GM19468 (cell line): ENCODE measurements around the gene BDH2.

ENCODE experiments used
- ATAC-seq: cut with Tn5 transposase; IDR thresholded peaks from one replicate; pipeline ENCODE4 v1.9.1; 2021; ENCODE audit warnings: mild to moderate bottlenecking, moderate library complexity, moderate number of reproducible peaks; ENCODE audit not compliant: unreplicated experiment; ENCODE audit errors: extremely low read depth

BDH2 gene

GRCh38 chr4:103086551-103086950 lies 13.1 kb downstream of the BDH2 start:
- ATAC-seq, result no peak

- ATAC-seq, result no peak
Measured at GRCh38 chr4:103085555-103086196, 14.0 kb downstream of the BDH2 start.

GRCh38 chr4:103079621-103080020 lies 20.0 kb downstream of the BDH2 start:
- no peak for ATAC-seq

GRCh38 chr4:103076747-103077347 lies 22.8 kb downstream of the BDH2 start, which contains the start of gene SLC9B2:
SLC9B2 (minus strand) TSS chr4:103076761; CDS start chr4:103067550, 9,211 bp downstream.
- peak; percentile 14 for ATAC-seq

- ATAC-seq, result peak; percentile 29
Measured at GRCh38 chr4:103075894-103076746, 23.5 kb downstream of the BDH2 start.

GRCh38 chr4:103075435-103075893 lies 24.2 kb downstream of the BDH2 start:
- no peak for ATAC-seq

- ATAC-seq, result no peak
Measured at GRCh38 chr4:103074744-103075434, 24.7 kb downstream of the BDH2 start.

- no peak for ATAC-seq
Measured at GRCh38 chr4:103073792-103074438, 25.7 kb downstream of the BDH2 start.

- no peak for ATAC-seq
Measured at GRCh38 chr4:103067841-103068547, 31.6 kb downstream of the BDH2 start.

GRCh38 chr4:103060453-103061148 lies 39.0 kb downstream of the BDH2 start:
- ATAC-seq, result no peak

GRCh38 chr4:103054030-103054429 lies 45.6 kb downstream of the BDH2 start:
- no peak for ATAC-seq

- no peak for ATAC-seq
Measured at GRCh38 chr4:103052779-103053178, 46.9 kb downstream of the BDH2 start.

- ATAC-seq, result no peak
Measured at GRCh38 chr4:103052145-103052544, 47.5 kb downstream of the BDH2 start.

- ATAC-seq, result no peak
Measured at GRCh38 chr4:103050736-103051436, 48.7 kb downstream of the BDH2 start.

- ATAC-seq, result peak; percentile 80
Measured at GRCh38 chr4:103046416-103047290, 53.0 kb downstream of the BDH2 start.

GRCh38 chr4:103044183-103044582 lies 55.5 kb downstream of the BDH2 start:
- ATAC-seq, result no peak

GRCh38 chr4:103036169-103036568 lies 63.5 kb downstream of the BDH2 start:
- ATAC-seq, result no peak
